HG03025 (cell line): ENCODE measurements around the gene OR2T2.
A peak's percentile ranks its signal among the peaks of the same experiment; 100 is the strongest.
"Not testable (repeated sequence)": the region's sequence is repeated elsewhere in the genome, so short reads cannot be mapped to it uniquely, and the experiment has no call there.

Experiments used
- ATAC-seq: cut with Tn5 transposase; IDR thresholded peaks from one replicate; pipeline ENCODE4 v1.9.1; 2021; ENCODE audit warnings: mild to moderate bottlenecking, moderate library complexity; ENCODE audit not compliant: unreplicated experiment, low FRiP score

Gene OR2T2

DNA sequence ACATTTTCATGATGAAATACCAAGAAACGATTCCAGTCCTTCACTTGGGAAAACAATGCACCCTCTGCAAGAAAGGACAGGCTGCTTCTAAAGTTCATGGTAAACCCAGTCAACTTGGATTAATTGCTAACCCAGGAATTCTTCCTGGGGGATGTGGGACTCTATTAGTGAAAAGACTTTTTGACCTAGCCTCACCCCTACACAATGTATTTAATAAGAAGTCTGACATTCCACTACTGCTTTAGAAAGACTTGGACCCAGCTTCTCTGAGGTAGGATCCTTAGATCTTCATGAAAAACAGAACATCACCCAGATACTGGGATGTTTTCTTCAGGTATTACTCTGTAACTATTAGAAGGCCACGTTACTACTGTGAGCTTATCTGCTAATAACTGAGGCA is at the start of gene OR2T2:
OR2T2 (plus strand) TSS at position 239 of the 400 bp plus-strand sequence. CDS start 7,161 bp downstream, outside the sequence.
- ATAC-seq = not testable (repeated sequence)

DNA sequence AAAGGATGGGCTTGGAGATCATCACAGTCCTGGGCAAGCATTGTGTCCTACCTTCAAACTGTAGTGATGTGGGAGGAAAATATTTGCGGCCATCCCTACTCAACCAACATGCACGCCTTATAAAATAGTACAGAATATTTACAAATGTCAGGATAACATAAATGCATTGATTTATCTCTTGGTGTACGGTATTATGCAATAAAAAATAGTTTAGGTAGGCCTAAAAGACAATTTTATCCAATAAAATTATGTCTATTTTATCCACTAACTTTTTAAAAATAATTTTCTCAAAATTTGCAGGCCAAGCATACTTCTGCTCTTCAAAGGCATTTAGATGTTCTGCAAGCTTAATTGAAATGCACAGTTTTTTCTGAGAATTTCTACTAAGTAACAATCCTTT is 42.7 kb upstream of the OR2T2 start, which contains the start of gene OR2T1:
OR2T1 (plus strand) TSS at position 301 of the 400 bp plus-strand sequence. CDS start 3,100 bp downstream, outside the sequence.
- no peak for ATAC-seq

DNA sequence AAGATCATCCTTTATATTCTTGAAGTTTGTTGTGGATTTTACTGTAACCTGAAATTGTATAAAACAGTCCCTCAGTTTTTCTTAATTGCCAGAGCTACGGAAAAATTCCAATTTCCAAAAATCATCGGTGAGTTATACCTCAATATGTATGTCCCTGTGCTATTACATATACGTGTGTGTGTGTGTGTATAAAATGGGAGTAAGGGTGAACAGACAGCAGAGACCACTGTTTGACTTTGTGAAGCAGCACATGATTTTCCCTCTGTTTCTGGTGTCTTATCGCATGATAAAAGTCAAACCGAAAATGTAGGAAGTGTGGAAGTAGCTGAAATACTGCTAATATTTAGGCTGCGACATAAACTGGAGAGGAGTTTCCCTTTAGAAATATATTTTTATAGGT is 41.4 kb upstream of the OR2T2 start:
- ATAC-seq = no peak

- ATAC-seq = no peak
Measured at GRCh38 chr1:248406721-248407692, 38.4 kb upstream of the OR2T2 start.

- ATAC-seq = no peak
Measured at GRCh38 chr1:248416226-248416625, 29.2 kb upstream of the OR2T2 start.

DNA sequence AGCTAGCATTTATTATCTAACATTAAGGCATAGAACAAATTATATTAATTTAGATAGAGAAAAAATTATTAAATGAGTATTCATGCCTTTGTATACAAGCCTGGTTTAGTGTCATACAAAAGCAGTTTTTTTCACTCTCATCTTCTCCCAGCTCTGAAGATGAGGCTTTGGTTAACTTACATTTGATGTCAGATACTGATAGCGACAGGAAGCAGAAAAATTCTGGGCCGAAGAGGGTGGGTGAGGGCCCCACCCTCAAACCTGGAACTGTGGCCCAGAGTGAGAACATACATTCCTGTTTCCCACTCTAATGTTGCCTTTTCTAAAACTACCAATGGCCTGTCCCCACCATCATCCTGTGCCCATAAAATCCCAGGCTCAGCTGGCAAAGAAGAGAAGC is 27.6 kb upstream of the OR2T2 start:
- ATAC-seq = no peak

GRCh38 chr1:248421384-248421783 is 24.1 kb upstream of the OR2T2 start:
- ATAC-seq = no peak

DNA sequence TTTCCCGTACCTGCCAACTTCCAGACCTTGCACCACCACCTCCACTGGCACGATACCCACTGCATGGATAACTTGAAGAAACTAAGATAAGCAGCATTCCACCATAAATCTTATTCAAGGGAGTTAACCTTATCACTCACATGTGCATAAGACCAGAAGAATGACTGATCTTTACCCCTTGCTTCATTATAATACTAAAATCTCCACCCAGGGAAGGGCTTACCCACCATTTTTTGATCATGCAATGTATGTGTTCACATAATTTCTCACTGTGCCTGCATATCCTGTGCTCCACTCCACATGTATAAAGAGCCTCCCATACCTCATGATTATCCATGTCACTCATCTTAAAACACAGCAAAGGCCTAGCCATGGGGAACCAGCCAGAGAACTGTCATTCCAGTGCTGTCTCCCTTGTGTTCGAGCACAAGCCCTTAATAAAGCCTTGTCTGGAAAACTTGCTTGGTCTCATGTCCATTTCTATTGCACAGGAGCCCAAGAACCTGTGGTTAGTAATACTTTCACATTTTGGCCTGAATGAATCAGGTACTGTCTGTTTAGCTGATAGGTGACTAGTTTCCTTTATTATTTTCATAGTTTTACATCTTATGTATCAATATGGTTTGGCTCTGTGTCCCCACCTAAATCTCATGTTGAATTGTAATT is 17.8 kb upstream of the OR2T2 start:
- ATAC-seq = peak; percentile 41

GRCh38 chr1:248428192-248428533 is 17.3 kb upstream of the OR2T2 start:
- ATAC-seq = peak; percentile 97

DNA sequence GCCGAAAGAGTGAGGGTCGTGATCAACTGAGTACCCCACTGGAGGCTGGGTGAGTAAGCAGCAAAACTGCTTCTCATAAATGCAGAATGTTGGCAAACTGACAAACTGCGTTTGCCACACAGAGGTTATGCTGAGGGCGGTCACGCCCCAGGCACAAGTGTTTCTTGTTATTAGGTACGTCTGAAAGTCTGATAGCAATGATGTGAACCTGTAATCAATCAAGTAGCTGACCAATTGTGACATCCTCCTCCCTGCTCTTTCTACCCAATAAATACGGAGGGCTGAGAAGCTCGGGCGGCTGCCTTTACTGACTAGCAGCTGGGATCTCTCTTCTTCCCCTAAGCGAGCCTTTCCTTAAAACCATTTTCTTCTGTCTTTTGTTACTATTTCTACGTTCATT is 13.8 kb upstream of the OR2T2 start:
- not testable (repeated sequence) for ATAC-seq

GRCh38 chr1:248432201-248432600 is 13.2 kb upstream of the OR2T2 start:
- ATAC-seq = not testable (repeated sequence)

DNA sequence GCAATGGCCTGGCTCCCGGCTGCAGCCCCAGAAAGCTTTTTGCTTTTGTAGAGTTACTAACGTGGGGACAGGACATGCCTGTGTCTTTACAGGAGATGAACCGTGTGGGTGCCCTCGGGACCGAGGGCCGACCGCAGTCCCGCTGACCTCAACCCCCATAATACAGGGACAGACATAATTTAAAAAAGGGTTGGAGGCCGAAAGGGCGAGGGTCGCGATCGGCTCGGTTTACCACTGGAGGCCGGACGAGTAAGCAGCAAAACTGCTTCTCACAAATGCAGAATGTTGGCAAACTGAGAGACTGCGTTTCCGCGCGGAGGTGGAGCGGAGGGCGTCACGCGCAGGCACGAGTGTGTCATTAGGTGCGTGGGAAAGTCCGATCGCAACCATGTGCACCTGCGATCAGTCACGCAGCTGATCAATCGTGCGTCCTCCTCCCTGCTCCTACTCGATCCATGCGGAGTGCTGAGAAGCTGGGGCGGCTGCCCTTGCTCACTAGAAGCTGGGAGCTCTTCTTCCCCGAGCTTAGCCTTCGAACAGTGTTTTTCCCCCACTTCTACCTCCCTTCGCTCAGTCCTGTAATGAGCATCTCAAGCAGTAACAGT is 11.5 kb upstream of the OR2T2 start:
- not testable (repeated sequence) for ATAC-seq

DNA sequence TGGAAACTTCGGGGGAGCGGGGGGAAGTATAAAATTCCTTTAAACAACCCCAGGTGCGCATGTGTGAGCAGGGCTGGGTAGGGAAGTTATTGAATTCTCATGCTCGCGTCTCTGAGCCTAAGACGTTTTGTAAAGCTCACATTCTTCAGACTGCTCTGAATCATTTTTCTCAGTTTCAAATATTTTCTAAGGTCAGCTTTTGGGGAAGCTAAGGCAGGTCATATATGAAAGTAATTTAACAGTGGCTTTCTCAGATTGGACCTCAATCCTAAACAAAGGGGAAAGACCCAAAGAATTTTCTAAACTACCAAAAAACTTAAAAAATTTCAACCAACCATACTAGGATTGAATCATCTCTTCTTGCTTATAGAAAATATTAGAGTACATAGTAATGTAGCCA is 10.5 kb upstream of the OR2T2 start:
- ATAC-seq = not testable (repeated sequence)

GRCh38 chr1:248436303-248436702 is 9.1 kb upstream of the OR2T2 start:
- ATAC-seq = peak; percentile 80

DNA sequence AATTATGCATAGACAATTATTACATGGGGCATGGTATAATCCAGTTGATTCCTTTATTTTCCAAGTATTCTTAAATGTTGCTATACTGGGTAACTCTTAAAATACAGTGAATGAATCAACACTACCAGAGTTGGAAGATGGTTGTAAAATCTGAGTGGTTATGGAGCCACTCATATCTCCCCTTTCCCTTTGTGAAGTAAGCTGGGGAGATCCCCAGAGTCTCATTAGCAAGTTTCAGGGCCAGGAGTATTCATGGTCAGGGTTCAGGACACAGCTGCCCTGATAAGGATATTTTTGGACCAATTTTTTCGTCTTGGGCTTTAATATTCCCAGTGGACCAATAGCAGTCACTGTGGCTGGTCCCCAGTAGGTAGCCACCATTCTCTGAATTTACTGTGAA is 6.8 kb upstream of the OR2T2 start:
- ATAC-seq = not testable (repeated sequence)

- ATAC-seq = not testable (repeated sequence)
Measured at GRCh38 chr1:248439283-248439682, 6.2 kb upstream of the OR2T2 start.

DNA sequence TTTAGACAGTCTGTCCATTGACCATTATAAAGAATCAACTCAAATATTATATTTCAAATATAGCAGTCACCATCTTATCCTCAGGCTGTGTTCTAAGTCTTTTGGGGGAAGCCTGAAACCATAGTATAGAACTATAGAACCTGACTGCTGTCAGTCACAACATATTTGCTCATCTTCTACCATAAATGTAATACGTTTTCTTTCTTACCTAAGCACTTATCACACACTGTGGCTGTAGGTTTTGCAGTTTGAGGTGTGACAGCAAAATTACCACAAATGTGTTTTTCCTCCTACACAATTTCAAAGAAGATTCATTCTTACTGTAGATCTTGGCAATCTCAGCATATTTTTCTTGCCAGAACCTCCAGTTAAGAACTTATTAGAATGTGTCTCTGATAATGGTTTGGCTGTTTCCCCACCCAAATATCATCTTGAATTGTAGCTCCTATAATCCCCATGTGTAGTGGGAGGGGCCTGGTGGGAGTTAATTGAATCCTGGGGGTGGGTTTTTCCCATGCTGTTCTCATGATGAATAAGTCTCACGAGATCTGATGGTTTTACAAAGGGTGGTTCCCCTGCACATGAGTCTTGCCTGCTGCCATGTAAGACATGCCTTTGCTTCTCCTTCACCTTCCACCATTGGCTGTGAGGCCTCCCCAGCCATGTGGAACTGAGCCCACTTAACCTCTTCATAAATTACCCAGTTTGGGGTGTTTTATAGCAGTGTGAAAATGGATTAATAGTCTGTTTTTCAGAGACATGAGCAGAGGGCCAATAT is 2.7 kb upstream of the OR2T2 start:
- not testable (repeated sequence) for ATAC-seq

GRCh38 chr1:248444603-248445002 is 834 bp upstream of the OR2T2 start:
- not testable (repeated sequence) for ATAC-seq

DNA sequence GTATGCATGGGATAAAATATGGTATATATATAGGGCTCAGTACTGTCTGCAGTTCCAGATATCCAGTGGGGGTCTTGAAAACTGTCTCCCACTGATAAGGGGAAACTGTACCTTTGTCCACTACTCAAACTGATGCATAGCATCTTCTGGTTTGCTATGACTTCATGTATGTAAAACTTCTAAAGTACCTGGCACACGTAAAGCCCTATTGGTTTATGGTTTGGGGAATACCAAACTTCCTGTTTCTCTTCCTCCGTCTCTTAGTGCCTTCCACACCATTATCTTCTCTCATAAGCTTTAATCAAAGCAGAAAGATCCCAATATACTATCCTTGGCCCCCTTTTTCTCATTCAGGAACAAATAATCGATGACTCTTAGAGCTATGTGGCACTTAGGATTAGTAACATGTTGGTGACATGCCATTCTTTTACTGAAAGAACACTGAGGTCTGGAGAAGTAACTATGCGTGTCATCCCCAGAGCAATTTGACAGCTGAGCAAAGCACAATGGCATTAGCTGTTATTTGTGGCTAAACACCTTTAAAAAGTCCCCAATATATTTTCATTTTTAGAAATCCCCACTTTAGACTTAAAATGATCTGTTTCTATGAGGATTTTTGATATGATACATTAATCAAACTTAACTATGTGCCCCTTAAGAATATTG is 3.1 kb downstream of the OR2T2 start:
- ATAC-seq = peak; percentile 33
